Anterior cingulate cortex (tissue), 58 donors: ENCODE data around the gene GSG1L.
A peak's percentile ranks its signal among the peaks of the same experiment; 100 is the strongest.
"Not testable (repeated sequence)": the region's sequence is repeated elsewhere in the genome, so short reads cannot be mapped to it uniquely, and the experiment has no call there.

Experiments
- DNase-seq, 58 donors: peaks; one replicate each; lab custom pipeline; 2025; lab: John Stamatoyannopoulos, UW

Gene GSG1L

GRCh38 chr16:27960619-27961295, 102.8 kb downstream of the GSG1L start:
- peak in 1 of 58 donors; percentile 2 for DNase-seq

- DNase-seq: no peak
Observed at GRCh38 chr16:27959914-27960313, 103.6 kb downstream of the GSG1L start.

DNA sequence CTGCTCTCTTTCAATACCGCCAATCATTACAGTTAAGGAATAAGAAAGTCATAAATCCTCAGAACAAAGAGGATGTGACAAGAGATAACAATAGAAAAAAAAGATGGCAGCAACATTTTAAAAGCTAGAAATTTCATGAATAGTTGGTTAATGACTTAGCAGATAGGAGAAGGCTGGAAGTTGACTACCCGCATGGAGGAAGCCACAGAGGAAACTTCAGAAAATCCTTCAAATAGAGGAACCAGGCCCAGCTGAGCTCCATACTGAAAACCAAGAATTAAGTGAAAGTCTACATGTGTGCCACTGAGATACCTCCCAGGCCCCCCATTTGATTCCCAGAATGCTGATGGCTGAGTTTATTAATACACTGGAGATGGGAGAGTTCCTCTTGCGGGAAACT, 109.3 kb downstream of the GSG1L start:
- DNase-seq: no peak

- no peak for DNase-seq
Observed at GRCh38 chr16:27952811-27953210, 110.7 kb downstream of the GSG1L start.

GRCh38 chr16:27951489-27952120, 111.9 kb downstream of the GSG1L start:
- no peak for DNase-seq

DNA sequence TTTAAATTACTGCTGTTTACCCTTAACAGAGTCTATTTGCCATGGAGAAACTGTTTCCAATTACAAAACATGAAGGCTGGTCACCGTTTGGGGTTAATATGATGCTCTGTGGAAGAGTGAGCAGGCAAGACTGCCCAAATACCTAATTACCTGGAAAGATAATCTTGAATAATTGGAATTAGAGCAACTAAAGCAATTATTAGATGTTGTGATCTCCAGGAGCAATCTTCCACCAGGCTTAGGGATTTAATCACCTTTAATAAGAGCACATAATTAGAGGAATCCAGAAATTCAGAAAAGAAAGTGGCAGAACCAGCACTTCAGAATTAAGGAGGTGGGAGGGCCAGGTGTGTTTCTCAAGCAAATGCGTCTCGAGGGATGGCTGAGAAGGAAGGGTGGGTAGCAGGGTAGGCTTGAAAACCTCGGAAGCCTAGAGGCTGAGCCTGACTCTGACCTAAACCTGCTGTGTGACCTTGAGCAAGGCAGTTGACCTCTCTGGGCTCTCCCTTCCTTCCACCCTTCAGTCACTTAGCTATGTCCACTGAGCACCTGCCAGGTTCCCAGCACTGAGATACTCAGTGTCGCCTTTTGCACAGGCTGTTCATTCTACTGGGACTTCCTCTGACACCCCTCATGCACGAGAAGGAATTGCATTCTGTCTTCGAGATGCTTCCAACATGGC, 113.2 kb downstream of the GSG1L start:
- DNase-seq: no peak

DNA sequence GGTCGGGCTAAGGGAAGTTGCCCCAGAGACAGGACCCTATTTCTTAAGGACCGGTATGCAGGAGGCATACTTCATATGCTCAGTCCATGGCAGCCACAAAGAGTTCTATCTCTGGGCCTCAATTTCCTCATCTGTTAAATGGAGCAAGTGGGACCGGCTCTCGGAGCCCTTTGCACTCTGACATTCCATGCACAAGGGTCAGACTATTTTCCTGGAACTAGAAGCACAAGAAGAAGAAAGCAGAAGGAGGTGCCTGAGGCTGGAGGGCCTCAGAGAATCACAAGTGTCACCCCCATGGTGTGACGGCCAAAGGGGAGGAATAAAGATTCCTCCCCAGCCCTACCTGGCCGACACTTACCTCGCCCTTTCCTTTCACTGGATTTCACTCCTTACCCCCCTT, 115.8 kb downstream of the GSG1L start:
- no peak for DNase-seq

GRCh38 chr16:27945233-27945973, 118.1 kb downstream of the GSG1L start:
- DNase-seq: no peak

- DNase-seq: no peak
Observed at GRCh38 chr16:27943766-27944165, 119.7 kb downstream of the GSG1L start.

- DNase-seq: not testable (repeated sequence)
Observed at GRCh38 chr16:27942071-27942470, 121.4 kb downstream of the GSG1L start.

- DNase-seq: no peak
Observed at GRCh38 chr16:27935076-27935475, 128.4 kb downstream of the GSG1L start.

GRCh38 chr16:27932542-27933135, 130.9 kb downstream of the GSG1L start:
- no peak for DNase-seq

GRCh38 chr16:27929818-27930217, 133.7 kb downstream of the GSG1L start:
- DNase-seq: no peak

GRCh38 chr16:27928542-27928941, 135.0 kb downstream of the GSG1L start:
- no peak for DNase-seq

DNA sequence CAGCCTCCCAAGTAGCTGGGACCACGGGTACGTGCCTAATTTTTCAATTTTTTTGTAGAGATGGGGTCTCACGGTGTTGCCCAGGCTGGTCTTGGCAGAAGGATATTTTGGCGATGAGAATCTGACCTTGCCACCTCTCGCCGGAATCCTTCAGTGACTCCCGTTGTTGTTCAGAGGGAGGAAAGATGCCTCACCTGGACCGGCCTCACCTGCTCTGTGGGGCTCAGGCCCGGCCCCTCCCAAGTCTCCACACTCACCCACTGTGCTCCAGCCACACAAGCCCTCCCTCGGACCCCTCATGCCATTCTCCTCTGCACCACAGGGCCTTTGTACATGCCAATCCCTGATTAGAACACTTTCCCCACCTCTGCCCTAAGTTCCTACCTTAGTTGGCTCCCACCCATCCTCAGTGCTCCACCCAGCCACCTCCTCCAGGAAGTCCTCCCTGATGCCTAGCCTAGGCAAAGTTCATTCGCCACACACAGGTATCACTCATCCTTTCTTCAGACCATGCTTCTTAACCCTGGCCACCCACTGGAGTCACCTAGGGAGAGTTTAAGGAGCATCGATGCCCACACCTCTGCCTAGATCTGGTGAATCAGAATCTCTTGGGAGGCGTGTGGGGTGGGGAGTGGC, 136.1 kb downstream of the GSG1L start:
- DNase-seq: no peak

- no peak for DNase-seq
Observed at GRCh38 chr16:27925612-27926011, 137.9 kb downstream of the GSG1L start.

- no peak for DNase-seq
Observed at GRCh38 chr16:27924411-27925118, 138.9 kb downstream of the GSG1L start.

GRCh38 chr16:27923751-27924150, 139.8 kb downstream of the GSG1L start:
- no peak for DNase-seq

DNA sequence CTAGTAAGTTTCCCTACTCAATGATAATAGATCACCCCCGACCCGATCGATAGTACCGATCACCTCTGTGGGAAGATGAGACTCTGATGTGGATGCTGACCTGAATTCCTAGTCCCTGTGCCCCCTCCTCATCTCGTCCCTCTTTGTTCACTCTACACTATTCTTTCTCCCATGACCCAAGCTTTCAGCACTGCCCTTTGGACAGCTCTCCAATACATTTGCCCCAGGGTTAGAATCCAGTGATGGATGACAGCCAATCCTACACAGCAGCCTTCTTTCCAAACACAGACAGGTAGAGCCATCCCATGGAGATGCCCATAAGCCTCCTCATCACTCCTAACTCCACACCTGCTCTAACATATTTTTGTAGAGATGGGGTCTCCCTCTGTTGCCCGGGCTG, 141.1 kb downstream of the GSG1L start:
- DNase-seq: no peak

DNA sequence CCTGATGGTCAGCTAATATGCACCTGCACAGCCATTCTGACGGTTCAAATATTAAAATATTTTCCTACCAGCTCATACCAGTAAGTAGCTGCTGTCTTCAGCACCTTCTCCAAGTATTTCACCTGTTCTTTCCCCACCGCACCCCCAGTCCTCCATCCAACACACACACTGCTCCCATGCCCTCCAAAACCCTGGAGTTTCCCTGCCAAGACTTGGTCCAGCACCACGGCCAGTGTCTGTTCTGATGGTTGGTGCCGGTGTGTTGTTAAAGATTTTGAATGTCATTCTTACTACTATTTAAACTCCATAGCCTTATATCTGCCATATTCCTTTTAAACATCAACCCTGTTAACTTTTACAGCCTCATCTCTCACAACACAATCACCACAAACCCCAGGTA, 142.4 kb downstream of the GSG1L start:
- DNase-seq: no peak
